SK-N-SH (cell line): ENCODE measurements around the gene SMG7.

Experiments used
- EZH2phosphoT487 ChIP-seq: fragments of 200-600 bp; sonication (generic); IDR thresholded peaks from 2 replicates; pipeline ENCODE4 v1.6.1; 2017; ENCODE audit warnings: low read depth, mixed run types, mild to moderate bottlenecking, antibody characterized with exemption, moderate library complexity, borderline replicate concordance
- GABPA ChIP-seq: IDR thresholded peaks from 2 replicates; pipeline ENCODE4 v1.4.0; 2012; ENCODE audit warnings: low read depth, mild to moderate bottlenecking
- RCOR1 ChIP-seq: fragments of 150-350 bp; IDR thresholded peaks from 2 replicates; pipeline ENCODE4 v1.6.1; 2017; ENCODE audit warnings: antibody characterized with exemption, low read length
- SIN3A ChIP-seq: IDR thresholded peaks from 2 replicates; pipeline ENCODE4 v1.6.1; 2012; ENCODE audit warnings: low read depth, mild to moderate bottlenecking, low read length, moderate library complexity, borderline replicate concordance
- TF ChIP-seq, protein P1 (sequence below): IDR thresholded peaks from 2 replicates; pipeline ENCODE4 v1.4.0; 2012; ENCODE audit warnings: low read depth
- TF ChIP-seq, protein P2 (sequence below): fragments of 200-600 bp; sonication (generic); IDR thresholded peaks from 2 replicates; pipeline ENCODE4 v1.6.1; 2017; ENCODE audit warnings: antibody characterized with exemption, mild to moderate bottlenecking, moderate library complexity
- TF ChIP-seq, protein P3 (sequence below): fragments of 150-350 bp; IDR thresholded peaks from 2 replicates; pipeline ENCODE4 v1.6.1; 2017; ENCODE audit warnings: antibody characterized with exemption, low read length, low read depth, borderline replicate concordance

DNA sequence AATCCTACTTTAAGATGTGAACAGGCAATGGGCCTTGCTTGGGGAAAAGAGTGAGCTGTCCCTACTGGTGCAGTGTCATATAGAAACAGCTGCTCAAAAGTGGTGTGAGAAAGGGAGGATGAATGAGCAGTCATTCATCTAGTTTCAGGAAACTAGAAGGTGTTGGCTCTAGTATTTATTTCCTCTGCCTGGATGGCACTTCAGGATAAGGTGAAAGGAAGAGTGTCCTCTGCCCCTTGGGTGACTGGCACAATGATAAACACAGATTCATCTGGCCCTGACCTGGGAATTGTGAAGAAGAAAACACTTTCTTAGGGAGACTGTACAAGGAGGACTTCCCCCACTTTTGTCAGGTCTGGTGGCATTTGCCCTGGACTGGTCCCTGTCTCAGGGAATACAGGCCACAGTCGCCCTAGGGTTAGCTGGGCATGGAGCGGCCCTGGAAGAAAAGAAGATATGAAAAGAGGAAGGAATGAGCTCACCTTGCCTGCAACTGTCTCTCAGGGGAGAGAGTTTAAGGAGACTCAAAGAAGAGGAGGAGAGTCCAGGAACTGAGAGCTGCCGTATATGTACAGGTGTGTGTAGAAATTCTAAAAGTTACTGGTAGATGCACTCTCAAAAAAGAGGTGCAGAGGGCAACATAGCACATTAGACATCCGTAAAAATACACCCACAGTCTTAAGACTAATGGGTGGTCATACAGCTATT lies 40.3 kb upstream of the SMG7 start:
- TF ChIP-seq, protein P1, sequence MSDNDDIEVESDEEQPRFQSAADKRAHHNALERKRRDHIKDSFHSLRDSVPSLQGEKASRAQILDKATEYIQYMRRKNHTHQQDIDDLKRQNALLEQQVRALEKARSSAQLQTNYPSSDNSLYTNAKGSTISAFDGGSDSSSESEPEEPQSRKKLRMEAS = no peak
- no peak for TF ChIP-seq EZH2phosphoT487
- TF ChIP-seq, protein P2, sequence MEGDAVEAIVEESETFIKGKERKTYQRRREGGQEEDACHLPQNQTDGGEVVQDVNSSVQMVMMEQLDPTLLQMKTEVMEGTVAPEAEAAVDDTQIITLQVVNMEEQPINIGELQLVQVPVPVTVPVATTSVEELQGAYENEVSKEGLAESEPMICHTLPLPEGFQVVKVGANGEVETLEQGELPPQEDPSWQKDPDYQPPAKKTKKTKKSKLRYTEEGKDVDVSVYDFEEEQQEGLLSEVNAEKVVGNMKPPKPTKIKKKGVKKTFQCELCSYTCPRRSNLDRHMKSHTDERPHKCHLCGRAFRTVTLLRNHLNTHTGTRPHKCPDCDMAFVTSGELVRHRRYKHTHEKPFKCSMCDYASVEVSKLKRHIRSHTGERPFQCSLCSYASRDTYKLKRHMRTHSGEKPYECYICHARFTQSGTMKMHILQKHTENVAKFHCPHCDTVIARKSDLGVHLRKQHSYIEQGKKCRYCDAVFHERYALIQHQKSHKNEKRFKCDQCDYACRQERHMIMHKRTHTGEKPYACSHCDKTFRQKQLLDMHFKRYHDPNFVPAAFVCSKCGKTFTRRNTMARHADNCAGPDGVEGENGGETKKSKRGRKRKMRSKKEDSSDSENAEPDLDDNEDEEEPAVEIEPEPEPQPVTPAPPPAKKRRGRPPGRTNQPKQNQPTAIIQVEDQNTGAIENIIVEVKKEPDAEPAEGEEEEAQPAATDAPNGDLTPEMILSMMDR = no peak
- TF ChIP-seq SIN3A = no peak
- TF ChIP-seq, protein P3, sequence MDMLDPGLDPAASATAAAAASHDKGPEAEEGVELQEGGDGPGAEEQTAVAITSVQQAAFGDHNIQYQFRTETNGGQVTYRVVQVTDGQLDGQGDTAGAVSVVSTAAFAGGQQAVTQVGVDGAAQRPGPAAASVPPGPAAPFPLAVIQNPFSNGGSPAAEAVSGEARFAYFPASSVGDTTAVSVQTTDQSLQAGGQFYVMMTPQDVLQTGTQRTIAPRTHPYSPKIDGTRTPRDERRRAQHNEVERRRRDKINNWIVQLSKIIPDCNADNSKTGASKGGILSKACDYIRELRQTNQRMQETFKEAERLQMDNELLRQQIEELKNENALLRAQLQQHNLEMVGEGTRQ = no peak
- TF ChIP-seq RCOR1 = no peak
- no peak for TF ChIP-seq GABPA
